Karpas-422 (cell line): ENCODE data around the gene GNAQ. TPM values are rescaled to one million over a fixed set of nuclear protein-coding genes. Genes with fewer than 3 reads are reported as not detected.

Experiments used
- DNase-seq: peaks from one replicate; pipeline ENCODE4 v3.0.0-alpha.2; 2015
- H2AFZ ChIP-seq: fragments of 200-600 bp; sonication (generic); 2 replicates; pipeline ENCODE4 v1.6.1; 2014; ENCODE audit warnings: antibody characterized with exemption, low read length, mixed read lengths
- H3K27ac ChIP-seq: fragments of 200-600 bp; sonication (generic); 2 replicates; pipeline ENCODE4 v1.5.1; 2014; ENCODE audit warnings: mild to moderate bottlenecking, low read length, moderate library complexity
- H3K27me3 ChIP-seq: fragments of 200-600 bp; sonication (generic); 2 replicates; pipeline ENCODE4 v1.6.1; 2014; ENCODE audit warnings: low read length, mixed read lengths
- H3K36me3 ChIP-seq: fragments of 200-600 bp; sonication (generic); 2 replicates; pipeline ENCODE4 v1.6.1; 2014; ENCODE audit warnings: low read length, mixed read lengths; ENCODE audit not compliant: insufficient read depth
- H3K4me1 ChIP-seq: fragments of 200-600 bp; sonication (generic); 2 replicates; pipeline ENCODE4 v1.6.1; 2014; ENCODE audit warnings: mild to moderate bottlenecking, low read length, mixed read lengths
- H3K4me2 ChIP-seq: fragments of 200-600 bp; sonication (generic); 2 replicates; pipeline ENCODE4 v1.6.1; 2014; ENCODE audit warnings: low read length, low read depth, mild to moderate bottlenecking; ENCODE audit not compliant: poor library complexity, severe bottlenecking
- H3K4me3 ChIP-seq: fragments of 200-600 bp; sonication (generic); 2 replicates; pipeline ENCODE4 v1.5.1; 2014; ENCODE audit warnings: mild to moderate bottlenecking, antibody characterized with exemption, low read length, mixed read lengths
- H3K79me2 ChIP-seq: fragments of 200-600 bp; sonication (generic); 2 replicates; pipeline ENCODE4 v1.6.1; 2014; ENCODE audit warnings: mild to moderate bottlenecking, low read length, mixed read lengths
- H3K9ac ChIP-seq: fragments of 200-600 bp; sonication (generic); 2 replicates; pipeline ENCODE4 v1.6.0; 2014; ENCODE audit warnings: low read length
- H3K9me2 ChIP-seq: fragments of 200-600 bp; sonication (generic), shearing (Covaris generic); replicated peaks from 2 replicates; pipeline ENCODE4 v1.6.0; 2014; ENCODE audit warnings: mild to moderate bottlenecking, low read length, moderate library complexity; ENCODE audit not compliant: insufficient read depth
- H3K9me3 ChIP-seq: fragments of 300-700, 200-600 bp; sonication (generic); 2 replicates; pipeline ENCODE4 v1.6.1; 2014; ENCODE audit warnings: low read length, mixed read lengths
- H4K20me1 ChIP-seq: fragments of 200-600 bp; sonication (generic); 2 replicates; pipeline ENCODE4 v1.6.1; 2014; ENCODE audit warnings: mild to moderate bottlenecking, antibody characterized with exemption, low read length, low read depth; ENCODE audit not compliant: insufficient read depth
- total RNA-seq: library from RNA; depleted of rRNA; stranded (reverse); fragments of >200 nt; shearing (Covaris generic); gene quantifications from 2 replicates; pipeline ENCODE4 v1.2.3, GENCODE V29; 2014; ENCODE audit warnings: low replicate concordance

Gene GNAQ
- total RNA-seq, 1 experiment from 2014 or later: not detected

GRCh38 chr9:77810637-77811119, 220.9 kb downstream of the GNAQ start:
- no peaks in the 10 kb centered on the region for H3K9me3 ChIP-seq
- no peaks in the 10 kb centered on the region for H4K20me1 ChIP-seq
- no peaks in the 10 kb centered on the region for H3K79me2 ChIP-seq
- no peak overlapping the region for H3K27ac ChIP-seq
- H3K4me1 ChIP-seq: no peaks in the 10 kb centered on the region
- no peaks in the 10 kb centered on the region for H3K9me2 ChIP-seq
- no peak for DNase-seq
- H3K4me3 ChIP-seq: no peak overlapping the region
- H3K27me3 ChIP-seq: 0 out of 2 replicates have a peak, but pooled peaks cover 4% of the 10 kb centered on the region
- H3K9ac ChIP-seq: no peak overlapping the region
- no peak overlapping the region for H3K4me2 ChIP-seq
- H2AFZ ChIP-seq: no peak overlapping the region
- H3K36me3 ChIP-seq: no peaks in the 10 kb centered on the region

DNA sequence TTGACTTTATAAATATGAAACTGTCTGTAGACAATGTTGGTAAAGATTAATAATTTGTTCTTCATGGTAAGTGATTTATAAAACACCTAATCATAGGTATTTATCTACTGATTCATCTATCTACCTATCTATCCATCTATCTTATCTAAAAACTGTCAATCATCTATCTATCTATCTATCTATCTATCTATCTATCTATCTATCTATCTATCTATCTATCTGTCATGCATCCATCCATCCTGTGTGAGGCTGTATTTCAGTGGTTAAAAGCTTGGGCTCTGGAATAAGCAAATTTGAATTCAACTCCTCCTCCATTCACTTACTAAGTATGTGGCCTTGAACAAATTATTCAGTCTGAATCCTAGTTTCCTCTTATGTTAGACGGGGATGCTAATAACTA, 221.6 kb downstream of the GNAQ start:
- Histone ChIP-seq H3K4me2 (no peak overlapping the region), H3K9ac (no peak overlapping the region), H3K4me1 (no peaks in the 10 kb centered on the region), H3K79me2 (no peaks in the 10 kb centered on the region), H3K27ac (no peak overlapping the region), H3K36me3 (no peaks in the 10 kb centered on the region), H4K20me1 (no peaks in the 10 kb centered on the region), H2AFZ (no peak overlapping the region), H3K4me3 (no peak overlapping the region), H3K9me2 (no peaks in the 10 kb centered on the region), H3K9me3 (no peaks in the 10 kb centered on the region), H3K27me3 (0 out of 2 replicates have a peak, but pooled peaks cover 4% of the 10 kb centered on the region)
- no peak for DNase-seq

DNA sequence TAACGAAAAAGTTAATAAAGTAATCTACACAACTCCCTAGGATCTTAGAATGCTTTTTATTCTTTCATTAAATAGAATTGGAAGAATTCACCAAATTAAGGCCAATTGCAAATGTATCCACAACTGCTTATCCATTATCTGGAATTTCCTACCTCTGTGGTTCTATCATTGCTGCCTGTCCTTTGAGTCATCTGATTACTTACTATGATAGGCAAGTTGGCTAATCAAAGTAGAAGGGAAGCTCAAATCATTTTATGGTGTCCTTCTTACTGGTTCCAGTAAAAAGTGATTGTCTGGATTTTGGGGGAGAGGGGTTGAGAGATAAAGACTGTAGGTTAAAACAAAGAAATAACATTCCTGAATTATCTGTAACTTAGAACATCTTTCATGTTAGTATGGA, 222.1 kb downstream of the GNAQ start:
- no peaks in the 10 kb centered on the region for H3K4me1 ChIP-seq
- no peak overlapping the region for H3K4me3 ChIP-seq
- H4K20me1 ChIP-seq: no peaks in the 10 kb centered on the region
- DNase-seq: no peak
- H2AFZ ChIP-seq: no peak overlapping the region
- H3K27ac ChIP-seq: no peak overlapping the region
- no peak overlapping the region for H3K9ac ChIP-seq
- 0 out of 2 replicates have a peak, but pooled peaks cover 4% of the 10 kb centered on the region for H3K27me3 ChIP-seq
- no peaks in the 10 kb centered on the region for H3K36me3 ChIP-seq
- no peaks in the 10 kb centered on the region for H3K9me2 ChIP-seq
- no peaks in the 10 kb centered on the region for H3K9me3 ChIP-seq
- H3K79me2 ChIP-seq: no peaks in the 10 kb centered on the region
- no peak overlapping the region for H3K4me2 ChIP-seq

DNA sequence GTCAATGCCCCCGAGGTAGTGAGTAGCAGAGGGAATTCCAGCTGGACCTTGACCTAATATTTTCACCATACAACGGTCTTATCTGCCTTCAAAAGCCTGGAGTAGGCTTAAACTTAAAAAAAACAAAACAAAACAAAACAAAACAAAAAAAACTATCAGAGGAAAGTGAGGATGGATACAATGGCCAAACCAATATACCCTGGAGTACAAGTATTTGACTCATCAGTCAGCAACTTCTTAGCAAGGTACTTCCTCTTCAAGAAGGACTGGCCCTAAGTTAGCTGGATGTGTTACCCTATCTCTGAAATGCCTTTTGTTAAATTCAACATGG, 222.9 kb downstream of the GNAQ start:
- Histone ChIP-seq H3K4me1 (no peaks in the 10 kb centered on the region), H2AFZ (no peak overlapping the region), H3K27ac (no peak overlapping the region), H3K9me2 (no peaks in the 10 kb centered on the region), H3K9ac (no peak overlapping the region), H4K20me1 (no peaks in the 10 kb centered on the region), H3K79me2 (no peaks in the 10 kb centered on the region), H3K4me3 (no peak overlapping the region), H3K27me3 (0 out of 2 replicates have a peak, but pooled peaks cover 4% of the 10 kb centered on the region), H3K36me3 (no peaks in the 10 kb centered on the region), H3K9me3 (no peaks in the 10 kb centered on the region), H3K4me2 (no peak overlapping the region)
- DNase-seq: no peak

DNA sequence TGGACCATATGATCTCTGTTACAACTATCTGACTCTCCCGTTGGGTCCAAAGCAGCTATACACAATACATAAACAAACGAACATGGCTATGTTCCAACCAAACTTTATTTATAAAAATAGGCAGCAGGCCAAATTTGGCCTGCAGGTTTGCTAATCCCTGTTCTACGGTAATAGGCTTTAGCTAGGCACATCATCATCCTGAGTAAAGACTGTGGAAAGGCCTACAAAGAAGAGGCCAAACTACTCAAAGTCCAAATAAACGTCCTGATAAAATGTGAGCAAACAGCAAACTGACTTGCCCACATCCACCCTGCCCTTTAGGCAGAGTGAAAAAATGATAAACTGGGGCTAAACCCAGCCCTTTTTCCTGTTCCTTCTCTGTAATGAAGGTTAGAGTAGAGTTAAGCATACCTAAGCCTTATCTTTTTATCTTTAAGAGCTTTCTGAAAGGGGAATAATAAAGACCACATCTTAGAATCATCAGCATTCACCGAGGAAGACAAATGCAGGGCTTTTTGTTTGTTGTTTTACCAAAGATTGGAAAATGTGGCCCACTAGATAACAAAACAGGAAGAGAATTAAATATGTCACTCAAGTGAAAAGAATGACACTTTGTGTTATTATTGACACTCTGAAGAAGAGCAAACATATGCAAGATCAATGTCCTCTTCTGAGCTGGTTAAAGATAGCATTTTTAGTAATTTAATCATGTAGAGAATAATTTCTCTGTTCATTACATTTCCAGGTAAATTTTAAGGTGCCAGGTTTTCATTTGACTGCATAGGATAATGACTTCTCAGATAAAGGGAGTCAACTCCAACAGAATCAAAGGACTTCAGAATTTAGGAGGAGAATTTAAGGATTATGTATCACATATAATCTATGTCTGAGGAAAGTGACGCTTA, 223.5 kb downstream of the GNAQ start:
- Histone ChIP-seq H3K9ac (no peak overlapping the region), H3K79me2 (no peaks in the 10 kb centered on the region), H3K4me3 (no peak overlapping the region), H3K36me3 (no peaks in the 10 kb centered on the region), H3K27ac (no peak overlapping the region), H3K27me3 (0 out of 2 replicates have a peak, but pooled peaks cover 4% of the 10 kb centered on the region), H3K4me1 (no peaks in the 10 kb centered on the region), H3K9me3 (no peaks in the 10 kb centered on the region), H3K4me2 (no peak overlapping the region), H3K9me2 (no peaks in the 10 kb centered on the region), H4K20me1 (no peaks in the 10 kb centered on the region), H2AFZ (no peak overlapping the region)
- DNase-seq: no peak

DNA sequence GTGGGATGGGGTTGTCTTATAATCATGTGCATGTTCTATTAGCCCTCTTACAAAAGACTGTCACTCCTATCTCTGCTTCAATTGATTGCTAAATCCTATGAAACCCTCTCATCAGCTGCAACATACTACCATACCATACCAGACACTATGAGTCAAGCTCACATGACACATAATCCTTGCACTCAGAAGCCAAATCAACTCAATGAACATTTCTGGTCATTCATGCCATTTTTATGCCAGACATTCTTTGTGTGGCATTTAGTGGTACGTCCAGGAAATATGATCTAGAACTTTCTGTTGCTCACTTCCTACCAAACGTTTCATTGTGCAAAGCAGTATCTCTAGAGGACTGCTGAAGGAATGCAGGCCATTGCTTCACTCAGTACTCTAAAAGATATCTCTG, 224.3 kb downstream of the GNAQ start:
- H3K9ac ChIP-seq: no peak overlapping the region
- H3K9me2 ChIP-seq: no peaks in the 10 kb centered on the region
- H3K4me3 ChIP-seq: no peak overlapping the region
- H3K27ac ChIP-seq: no peak overlapping the region
- no peaks in the 10 kb centered on the region for H3K36me3 ChIP-seq
- no peaks in the 10 kb centered on the region for H3K79me2 ChIP-seq
- H3K4me1 ChIP-seq: no peaks in the 10 kb centered on the region
- no peaks in the 10 kb centered on the region for H4K20me1 ChIP-seq
- H3K4me2 ChIP-seq: no peak overlapping the region
- no peaks in the 10 kb centered on the region for H3K9me3 ChIP-seq
- 0 out of 2 replicates have a peak, but pooled peaks cover 4% of the 10 kb centered on the region for H3K27me3 ChIP-seq
- H2AFZ ChIP-seq: no peak overlapping the region
- no peak for DNase-seq

DNA sequence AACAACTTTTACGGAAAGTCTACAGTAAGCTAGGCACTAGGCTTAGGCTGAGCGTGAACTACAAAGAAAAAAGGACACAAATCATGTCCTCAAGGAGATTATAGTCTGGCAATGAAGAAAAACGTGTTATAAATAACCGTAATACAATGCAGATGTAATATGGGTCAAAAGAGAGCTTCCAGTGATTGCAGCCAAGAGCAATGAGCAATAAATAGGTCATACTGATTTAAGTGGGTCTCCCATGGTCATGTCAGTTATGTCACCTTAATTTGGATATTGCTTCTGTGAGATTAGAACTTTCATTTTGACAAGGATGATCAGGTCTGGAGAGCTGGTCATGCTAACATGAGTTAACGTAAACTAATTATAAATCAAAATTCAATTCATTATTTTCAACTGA, 224.9 kb downstream of the GNAQ start:
- H3K36me3 ChIP-seq: no peaks in the 10 kb centered on the region
- H3K27ac ChIP-seq: no peak overlapping the region
- no peaks in the 10 kb centered on the region for H3K4me1 ChIP-seq
- H3K27me3 ChIP-seq: 0 out of 2 replicates have a peak, but pooled peaks cover 4% of the 10 kb centered on the region
- H3K4me2 ChIP-seq: no peak overlapping the region
- no peaks in the 10 kb centered on the region for H3K79me2 ChIP-seq
- no peaks in the 10 kb centered on the region for H3K9me3 ChIP-seq
- H3K9ac ChIP-seq: no peak overlapping the region
- no peak overlapping the region for H2AFZ ChIP-seq
- DNase-seq: no peak
- no peaks in the 10 kb centered on the region for H4K20me1 ChIP-seq
- H3K4me3 ChIP-seq: no peak overlapping the region
- no peaks in the 10 kb centered on the region for H3K9me2 ChIP-seq

GRCh38 chr9:77805810-77806209, 225.8 kb downstream of the GNAQ start:
- Histone ChIP-seq H3K9ac (no peak overlapping the region), H3K36me3 (no peaks in the 10 kb centered on the region), H3K27ac (no peak overlapping the region), H3K4me3 (no peak overlapping the region), H3K4me1 (no peaks in the 10 kb centered on the region), H2AFZ (no peak overlapping the region), H3K9me3 (no peaks in the 10 kb centered on the region), H3K4me2 (no peak overlapping the region), H3K27me3 (0 out of 2 replicates have a peak, but pooled peaks cover 4% of the 10 kb centered on the region), H3K79me2 (no peaks in the 10 kb centered on the region), H3K9me2 (no peaks in the 10 kb centered on the region), H4K20me1 (no peaks in the 10 kb centered on the region)
- no peak for DNase-seq
